Kidney epithelial cell (primary cell): ENCODE results near the gene AIF1. TPM values are rescaled to one million over a fixed set of nuclear protein-coding genes. Genes with fewer than 3 reads are reported as not detected.
"Not testable (repeated sequence)": the region's sequence is repeated elsewhere in the genome, so short reads cannot be mapped to it uniquely, and the experiment has no call there.

Experiments used
- DNase-seq: peaks from one replicate; pipeline ENCODE4 v3.0.0-alpha.2; 2010; ENCODE audit warnings: low read depth
- H3K27me3 ChIP-seq: 2 replicates; pipeline ENCODE4 v1.6.0; 2011; ENCODE audit warnings: low read length; ENCODE audit not compliant: control insufficient read depth, insufficient read depth
- H3K36me3 ChIP-seq: 2 replicates; pipeline ENCODE4 v1.5.1; 2011; ENCODE audit warnings: low read length; ENCODE audit not compliant: control insufficient read depth, insufficient read depth
- H3K4me3 ChIP-seq: 2 replicates; pipeline ENCODE4 v1.5.1; 2011; ENCODE audit warnings: low read depth, mild to moderate bottlenecking, control low read depth, low read length
- CTCF ChIP-seq: IDR thresholded peaks from 2 replicates; pipeline ENCODE4 v1.5.1; 2011; ENCODE audit warnings: mild to moderate bottlenecking, moderate library complexity, low read length, control low read depth, inconsistent platforms; ENCODE audit not compliant: insufficient read depth, poor library complexity, severe bottlenecking
- total RNA-seq: library from RNA; depleted of rRNA; stranded (reverse); fragments of >200 nt; gene quantifications from 2 replicates; pipeline ENCODE4 v1.2.3, GENCODE V29; 2015

Gene AIF1
- total RNA-seq, 1 donor from 2014 or later = 0.33 TPM

- Histone ChIP-seq H3K27me3 (no peaks in the 10 kb centered on the region), H3K4me3 (no peak overlapping the region), H3K36me3 (no peaks in the 10 kb centered on the region)
- no peak for DNase-seq
- TF ChIP-seq CTCF = no peak
These were observed 28.3 kb upstream of the AIF1 start for GRCh38 chr6:31586599-31587281.

- TF ChIP-seq CTCF = no peak
- Histone ChIP-seq H3K36me3 (no peaks in the 10 kb centered on the region), H3K4me3 (no peak overlapping the region), H3K27me3 (no peaks in the 10 kb centered on the region)
- DNase-seq = no peak
These were observed 26.9 kb upstream of the AIF1 start for GRCh38 chr6:31587791-31588777.

- no peak for TF ChIP-seq CTCF
- H3K27me3 ChIP-seq = no peaks in the 10 kb centered on the region
- DNase-seq = no peak
- no peak overlapping the region for H3K4me3 ChIP-seq
- H3K36me3 ChIP-seq = no peaks in the 10 kb centered on the region
These were observed 26.0 kb upstream of the AIF1 start for GRCh38 chr6:31588871-31589650.

GRCh38 chr6:31590691-31591090 is 24.3 kb upstream of the AIF1 start:
- not testable (repeated sequence) for H3K27me3 ChIP-seq, H3K4me3 ChIP-seq, H3K36me3 ChIP-seq

GRCh38 chr6:31592396-31592771 is 22.6 kb upstream of the AIF1 start:
- DNase-seq = no peak
- H3K27me3 ChIP-seq = no peaks in the 10 kb centered on the region
- no peak overlapping the region for H3K4me3 ChIP-seq
- TF ChIP-seq CTCF = no peak
- H3K36me3 ChIP-seq = no peaks in the 10 kb centered on the region

More at GRCh38 chr6:31590691-31591090, 24.3 kb upstream of the AIF1 start:
- not testable (repeated sequence) for DNase-seq

- no peaks in the 10 kb centered on the region for H3K36me3 ChIP-seq
These were observed 18.0 kb upstream of the AIF1 start for GRCh38 chr6:31597006-31597405.

More at GRCh38 chr6:31597006-31597405, 18.0 kb upstream of the AIF1 start:
- peak; percentile 8 for TF ChIP-seq CTCF
- DNase-seq = no peak
- no peaks in the 10 kb centered on the region for H3K27me3 ChIP-seq
- H3K4me3 ChIP-seq = no peak overlapping the region
